PC-3 (cell line): ENCODE results near the gene KDR. TPM values are rescaled to one million over a fixed set of nuclear protein-coding genes. Genes with fewer than 3 reads are reported as not detected.

Experiments used
- ATAC-seq: fragments of 200-7000 bp; cut with Tn5 transposase; 2 replicates; pipeline ENCODE4 v1.9.1; 2020; ENCODE audit warnings: mild to moderate bottlenecking, moderate library complexity
- BruUV-seq: library from RNA; stranded (reverse); fragments of 400-500 nt; replicated peaks from 2 replicates; lab custom pipeline; 2021; lab: Mats Ljungman, UMichigan
- CTCF ChIA-PET: fragments of 300-600 bp; sonication (Branson Sonifier 250); formaldehyde crosslinking; loops from one replicate; lab custom pipeline; 2022; ENCODE audit warnings: antibody characterized with exemption; lab: Charles Lee
- POLR2A ChIA-PET: fragments of 300-600 bp; sonication (Branson Sonifier 250); formaldehyde crosslinking; loops from one replicate; lab custom pipeline; 2022; ENCODE audit warnings: antibody characterized with exemption; ENCODE audit not compliant: unreplicated experiment; lab: Charles Lee
- DNase-seq: peaks from one replicate; pipeline ENCODE4 v3.0.0-alpha.2; 2015
- H2AFZ ChIP-seq: fragments of 300-600 bp; sonication (generic); 2 replicates; pipeline ENCODE4 v1.6.0; 2016; ENCODE audit warnings: antibody characterized with exemption, low read length
- H3F3A ChIP-seq: fragments of 300-600 bp; sonication (generic); one replicate; pipeline ENCODE4 v1.6.0; 2017; ENCODE audit warnings: antibody characterized with exemption, low read length, control low read depth, mild to moderate bottlenecking; ENCODE audit not compliant: unreplicated experiment
- H3K27ac ChIP-seq: fragments of 300-600 bp; sonication (generic); 2 replicates; pipeline ENCODE4 v1.5.1; 2016; ENCODE audit warnings: mild to moderate bottlenecking, low read length
- H3K27me3 ChIP-seq: fragments of 300-600 bp; sonication (generic); 2 replicates; pipeline ENCODE4 v1.6.1; 2016; ENCODE audit warnings: low read length, mixed read lengths
- H3K36me3 ChIP-seq: fragments of 300-600 bp; sonication (generic); 2 replicates; pipeline ENCODE4 v1.6.1; 2016; ENCODE audit warnings: low read depth, mixed run types, low read length, mixed read lengths
- H3K4me1 ChIP-seq: fragments of 300-600 bp; sonication (generic); 2 replicates; pipeline ENCODE4 v1.5.1; 2016; ENCODE audit warnings: low read length; ENCODE audit not compliant: insufficient read depth
- H3K4me2 ChIP-seq: fragments of 300-600 bp; sonication (generic); 2 replicates; pipeline ENCODE4 v1.6.0; 2016; ENCODE audit warnings: low read length
- H3K4me3 ChIP-seq: fragments of 300-600 bp; sonication (generic); 2 replicates; pipeline ENCODE4 v1.5.1; 2016; ENCODE audit warnings: mild to moderate bottlenecking, low read length, mixed read lengths
- H3K79me2 ChIP-seq: fragments of 300-600 bp; sonication (generic); 2 replicates; pipeline ENCODE4 v1.6.1; 2017; ENCODE audit warnings: low read length, mixed read lengths
- H3K9ac ChIP-seq: fragments of 300-600 bp; sonication (generic); 2 replicates; pipeline ENCODE4 v1.6.0; 2016; ENCODE audit warnings: mild to moderate bottlenecking, low read length
- H3K9me2 ChIP-seq: fragments of 300-600 bp; sonication (generic); replicated peaks from 2 replicates; pipeline ENCODE4 v1.6.1; 2016; ENCODE audit warnings: mixed run types, low read length, mixed read lengths
- H3K9me3 ChIP-seq: fragments of 300-600 bp; sonication (generic); 2 replicates; pipeline ENCODE4 v1.6.1; 2016; ENCODE audit warnings: low read length, mixed read lengths
- H4K20me1 ChIP-seq: fragments of 300-600 bp; sonication (generic); 2 replicates; pipeline ENCODE4 v1.6.1; 2016; ENCODE audit warnings: low read length, mixed read lengths
- CTCF ChIP-seq: fragments of 300-600 bp; sonication (generic); conservative IDR thresholded peaks from 2 replicates; pipeline ENCODE4 v1.5.1; 2017; ENCODE audit warnings: antibody characterized with exemption, low read depth, mild to moderate bottlenecking, low read length
- EZH2 ChIP-seq: fragments of 300-600 bp; sonication (generic); IDR thresholded peaks from one replicate; pipeline ENCODE4 v1.6.1; 2017; ENCODE audit warnings: antibody characterized with exemption, mild to moderate bottlenecking, low read length; ENCODE audit not compliant: unreplicated experiment
- EZH2phosphoT487 ChIP-seq: fragments of 300-600 bp; sonication (generic); IDR thresholded peaks from 2 replicates; pipeline ENCODE4 v1.6.1; 2018; ENCODE audit warnings: mild to moderate bottlenecking, antibody characterized with exemption, low read length, borderline replicate concordance
- intact Hi-C: fragments of 100-400 bp; cut with micrococcal nuclease; formaldehyde crosslinking; loops from 2 replicates; pipeline ENCODE4 v1.9.0; 2023
- total RNA-seq: library from RNA; depleted of rRNA; stranded (reverse); fragments of >200 nt; gene quantifications from 2 replicates; pipeline ENCODE4 v1.2.3, GENCODE V29; 2014

Gene KDR
- total RNA-seq, 1 experiment from 2014 or later: 0.66 TPM

GRCh38 chr4:55030589-55030988 is 94.8 kb downstream of the KDR start:
- no peaks in the 10 kb centered on the region for H3K27me3 ChIP-seq
- CTCF ChIA-PET: no interaction called here
- no peak overlapping the region for H2AFZ ChIP-seq
- no peaks in the 10 kb centered on the region for H3K79me2 ChIP-seq
- H3K9me3 ChIP-seq: no peaks in the 10 kb centered on the region
- H3K9ac ChIP-seq: no peak overlapping the region
- TF ChIP-seq EZH2phosphoT487: no peak
- TF ChIP-seq EZH2: no peak
- no peak for TF ChIP-seq CTCF
- H3K4me2 ChIP-seq: no peak overlapping the region
- H3K36me3 ChIP-seq: no peaks in the 10 kb centered on the region
- ATAC-seq (no peak), DNase-seq (no peak)
- H3K27ac ChIP-seq: no peak overlapping the region
- POLR2A ChIA-PET: no interaction called here
- H3K9me2 ChIP-seq: 0 out of 2 replicates have a peak, but pooled peaks cover 7% of the 10 kb centered on the region
- H4K20me1 ChIP-seq: no peaks in the 10 kb centered on the region
- intact Hi-C loops: loop anchor here (10.0 kb wide), 1 partner anchor 154 kb away; no protein-coding TSS in a partner anchor
- H3K4me1 ChIP-seq: peaks cover 20% of the 10 kb centered on the region
- no peak overlapping the region for H3K4me3 ChIP-seq
- BruUV-seq: no TSS peak
- H3F3A ChIP-seq: no peaks in the 10 kb centered on the region

GRCh38 chr4:55029821-55030503 is 95.4 kb downstream of the KDR start:
- H3K9me2 ChIP-seq: 0 out of 2 replicates have a peak, but pooled peaks cover 7% of the 10 kb centered on the region
- no peak for ATAC-seq
- POLR2A ChIA-PET: no interaction called here
- intact Hi-C loops: loop anchor here (10.0 kb wide), 2 partner anchors 45 to 155 kb away; no protein-coding TSS in a partner anchor
- H4K20me1 ChIP-seq: no peaks in the 10 kb centered on the region
- H3K9ac ChIP-seq: no peak overlapping the region
- TF ChIP-seq CTCF: no peak
- TF ChIP-seq EZH2phosphoT487: no peak
- TF ChIP-seq EZH2: no peak
- H3K4me3 ChIP-seq: no peak overlapping the region
- peaks cover 20% of the 10 kb centered on the region for H3K4me1 ChIP-seq
- H3K9me3 ChIP-seq: no peaks in the 10 kb centered on the region
- DNase-seq: no peak
- BruUV-seq: no TSS peak
- H3K27ac ChIP-seq: no peak overlapping the region
- no peaks in the 10 kb centered on the region for H3K27me3 ChIP-seq
- H3K79me2 ChIP-seq: no peaks in the 10 kb centered on the region
- H2AFZ ChIP-seq: no peak overlapping the region
- no peak overlapping the region for H3K4me2 ChIP-seq
- no peaks in the 10 kb centered on the region for H3K36me3 ChIP-seq
- H3F3A ChIP-seq: no peaks in the 10 kb centered on the region
- CTCF ChIA-PET: no interaction called here

- Histone ChIP-seq H3K9me3 (no peaks in the 10 kb centered on the region), H3K79me2 (no peaks in the 10 kb centered on the region), H3K4me3 (no peak overlapping the region), H3K9ac (no peak overlapping the region), H3K4me1 (peaks cover 20% of the 10 kb centered on the region), H3K9me2 (0 out of 2 replicates have a peak, but pooled peaks cover 6% of the 10 kb centered on the region), H3K36me3 (no peaks in the 10 kb centered on the region), H4K20me1 (no peaks in the 10 kb centered on the region), H3F3A (no peaks in the 10 kb centered on the region), H3K27me3 (no peaks in the 10 kb centered on the region), H3K27ac (no peak overlapping the region), H2AFZ (no peak overlapping the region), H3K4me2 (no peak overlapping the region)
- CTCF ChIA-PET: no interaction called here
- intact Hi-C loops: loop anchor here (10.0 kb wide), 1 partner anchor 45 kb away; no protein-coding TSS in a partner anchor
- ATAC-seq (no peak), DNase-seq (no peak)
- no TSS peak for BruUV-seq
- POLR2A ChIA-PET: no interaction called here
- TF ChIP-seq EZH2 (no peak), CTCF (no peak), EZH2phosphoT487 (no peak)
These were observed 96.1 kb downstream of the KDR start for GRCh38 chr4:55029321-55029720.
